HG02973 (cell line): Measurements from ENCODE around the gene DOK7.

Source experiments
- ATAC-seq: cut with Tn5 transposase; IDR thresholded peaks from one replicate; pipeline ENCODE4 v1.9.1; 2021; ENCODE audit warnings: moderate library complexity; ENCODE audit not compliant: unreplicated experiment

DOK7 gene

DNA sequence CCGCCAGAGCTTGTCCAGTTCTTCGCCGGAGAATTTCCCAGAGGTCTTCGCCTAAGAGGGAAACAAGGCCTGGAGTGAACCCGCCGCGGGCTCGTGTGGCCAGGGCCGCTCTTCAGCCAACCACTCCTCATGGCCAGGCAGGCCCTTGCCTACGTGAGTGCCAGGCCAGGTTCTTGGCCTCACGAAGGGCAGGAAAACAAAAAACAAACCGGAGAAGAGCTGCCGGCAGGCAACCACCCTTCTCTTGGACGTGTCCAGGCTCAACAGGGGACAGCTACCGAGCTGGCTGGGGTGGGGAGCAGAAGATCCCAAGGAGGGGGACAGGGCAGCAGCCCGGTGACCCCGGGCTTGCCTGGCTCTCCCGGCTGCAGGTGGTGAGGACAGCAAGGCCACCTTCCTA is 55.8 kb downstream of the DOK7 start:
- ATAC-seq = no peak

DNA sequence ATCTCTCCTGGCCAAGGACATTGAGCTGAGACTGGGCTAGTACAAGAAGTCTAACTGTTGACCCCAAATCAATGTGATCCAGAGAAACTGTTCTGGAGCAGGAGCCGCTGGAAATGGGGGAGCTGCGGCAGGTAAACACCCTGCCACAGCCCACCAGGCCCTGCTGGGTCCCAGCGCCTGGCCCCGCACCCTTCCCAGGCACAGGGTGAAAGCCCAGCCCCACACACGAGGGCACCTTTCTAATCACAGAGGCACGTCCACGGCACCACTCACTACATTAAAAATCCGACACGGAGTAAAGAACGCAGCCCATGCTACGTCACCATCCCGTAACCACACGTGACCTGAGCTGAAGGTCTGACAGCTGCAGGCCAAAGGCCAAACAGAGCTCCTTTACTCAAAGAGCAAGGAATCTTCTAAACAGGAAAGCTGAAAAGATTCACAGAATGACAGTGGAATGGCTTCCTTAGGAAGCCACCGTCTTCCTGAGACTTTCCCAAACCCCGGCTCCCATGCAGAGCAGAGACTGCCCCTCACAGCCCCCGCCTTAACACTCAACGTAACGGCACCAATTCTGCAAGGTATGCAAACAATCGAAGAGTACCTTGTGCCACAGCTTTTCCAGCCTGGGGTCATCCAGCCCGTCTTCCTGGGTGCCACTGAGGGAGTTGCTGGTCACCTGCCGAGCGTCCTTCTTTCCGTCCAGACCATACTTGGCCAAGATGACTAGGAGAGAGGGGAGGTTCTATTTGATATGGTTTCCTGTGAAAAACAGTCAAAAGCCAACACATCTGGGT is 56.6 kb downstream of the DOK7 start:
- ATAC-seq = no peak

DNA sequence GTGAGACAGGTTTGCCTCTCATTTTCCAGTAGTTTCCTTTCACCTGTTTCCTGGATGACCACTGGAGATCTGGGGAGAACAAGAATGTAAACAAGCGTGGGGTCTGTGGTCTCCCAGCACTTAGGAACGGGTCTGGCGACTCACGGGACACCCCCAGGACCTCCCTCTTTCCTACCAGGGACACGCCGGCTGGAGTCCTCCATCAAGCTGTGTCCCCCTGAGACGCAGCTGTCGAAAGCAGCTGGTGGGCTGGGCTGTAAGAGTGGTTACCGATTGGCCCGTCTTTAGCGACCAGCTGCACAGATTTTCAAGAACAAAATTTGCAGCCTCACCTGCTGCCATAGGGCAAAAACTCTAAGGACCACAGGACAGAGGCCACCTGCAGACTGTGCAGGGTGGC is 57.2 kb downstream of the DOK7 start:
- no peak for ATAC-seq

DNA sequence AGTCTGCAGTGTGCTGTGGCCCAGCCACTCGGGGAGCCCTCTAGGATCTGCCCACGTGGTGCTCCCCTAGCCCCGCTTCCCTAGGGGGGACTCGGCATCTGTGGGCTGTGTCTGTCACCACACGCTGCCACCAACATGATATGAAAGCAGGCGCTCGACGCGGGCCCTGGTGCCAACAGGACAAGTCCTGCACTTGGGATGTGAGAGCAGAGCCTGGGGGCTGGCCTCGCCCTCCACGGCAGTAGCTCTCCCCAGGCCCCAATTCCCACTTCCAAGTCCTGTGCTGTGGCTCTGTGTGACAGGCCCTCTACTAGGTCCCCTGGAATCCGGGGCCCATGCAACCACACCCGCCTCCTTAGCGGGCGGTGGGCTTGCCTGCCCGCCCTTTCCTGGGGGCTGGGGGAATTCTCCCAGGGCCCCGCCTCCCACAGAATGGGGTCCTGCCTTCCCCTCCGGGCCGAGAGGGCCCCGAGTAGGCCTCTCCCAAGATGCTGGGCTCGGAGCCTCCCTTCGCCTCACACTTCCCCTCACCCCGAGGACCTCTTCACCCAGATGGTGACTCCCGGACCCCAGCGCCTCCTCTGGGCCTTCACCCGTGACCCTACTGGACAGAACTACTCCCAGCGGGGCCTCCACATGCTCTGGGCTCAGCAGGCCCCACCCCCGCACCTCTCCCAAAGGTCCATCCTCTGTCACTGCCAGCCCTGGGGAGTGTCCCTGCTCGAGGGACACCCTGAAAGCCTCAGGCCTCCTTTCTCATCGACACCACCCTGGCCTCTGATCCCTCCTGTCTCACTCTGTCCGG is 57.9 kb downstream of the DOK7 start:
- ATAC-seq = no peak

DNA sequence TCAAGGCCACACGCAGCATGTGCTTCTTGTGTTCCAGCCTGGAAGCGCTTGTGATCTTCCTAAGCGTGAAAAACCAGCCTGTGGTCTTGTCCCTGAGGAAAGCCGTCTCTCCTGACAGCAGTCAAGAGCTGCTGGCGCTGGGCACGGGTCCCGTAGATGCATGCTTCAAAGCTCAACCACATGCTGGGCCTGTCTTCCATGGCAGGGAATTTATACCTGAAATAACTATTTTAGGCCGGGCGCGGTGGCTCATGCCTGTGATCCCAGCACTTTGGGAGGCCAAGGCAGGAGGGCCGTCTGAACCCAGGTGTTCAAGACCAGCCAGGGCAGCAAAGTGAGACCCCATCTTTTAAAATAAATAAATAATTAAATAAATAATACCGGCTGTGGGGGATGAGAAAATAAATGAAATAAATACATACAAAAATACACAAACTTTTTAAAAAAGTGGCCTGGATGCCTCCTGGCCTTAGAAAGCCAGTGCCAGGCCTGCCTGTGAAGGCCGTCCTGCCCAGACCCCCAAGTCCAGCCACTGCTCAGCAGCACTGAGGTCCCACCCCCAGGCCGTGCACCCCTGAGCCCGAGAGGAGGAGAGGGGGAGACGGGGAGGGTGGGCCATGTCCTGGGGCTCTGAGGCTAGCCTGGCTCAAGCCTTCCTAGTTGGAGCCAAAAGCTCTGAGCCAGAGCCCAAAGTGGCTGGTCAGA is 58.7 kb downstream of the DOK7 start:
- no peak for ATAC-seq

DNA sequence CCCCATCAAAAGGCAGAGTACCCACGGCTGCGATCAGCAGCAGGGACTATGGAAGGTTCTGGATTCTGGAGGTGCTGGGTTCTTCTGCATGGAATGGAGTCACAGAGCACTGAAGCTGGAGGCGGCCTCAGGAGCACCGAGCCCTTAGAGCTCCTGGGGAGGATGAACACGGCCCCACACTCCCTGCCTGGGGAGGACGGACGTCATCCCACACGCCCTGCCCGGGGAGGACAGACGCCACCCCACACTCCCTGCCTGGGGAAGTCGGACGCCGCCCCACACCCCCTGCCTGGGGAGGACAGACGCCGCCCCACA is 59.2 kb downstream of the DOK7 start:
- no peak for ATAC-seq

DNA sequence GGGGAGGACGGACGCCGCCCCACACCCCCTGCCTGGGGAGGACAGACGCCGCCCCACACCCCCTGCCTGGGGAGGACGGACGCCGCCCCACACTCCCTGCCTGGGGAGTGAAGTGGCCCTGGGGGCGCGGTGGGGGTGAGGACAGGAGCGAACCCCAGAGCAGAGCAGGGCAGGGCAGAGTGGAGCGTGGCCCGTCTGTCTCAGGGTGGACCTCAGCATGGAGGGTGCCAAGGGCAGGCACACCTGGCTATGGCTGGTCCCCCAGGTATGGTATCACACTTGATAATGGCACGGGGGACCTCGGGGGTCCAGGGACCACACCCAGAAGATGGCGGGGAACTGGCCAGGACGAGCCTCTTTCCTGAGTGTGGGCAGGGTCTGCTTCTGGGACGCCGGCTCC is 59.5 kb downstream of the DOK7 start:
- ATAC-seq = no peak

DNA sequence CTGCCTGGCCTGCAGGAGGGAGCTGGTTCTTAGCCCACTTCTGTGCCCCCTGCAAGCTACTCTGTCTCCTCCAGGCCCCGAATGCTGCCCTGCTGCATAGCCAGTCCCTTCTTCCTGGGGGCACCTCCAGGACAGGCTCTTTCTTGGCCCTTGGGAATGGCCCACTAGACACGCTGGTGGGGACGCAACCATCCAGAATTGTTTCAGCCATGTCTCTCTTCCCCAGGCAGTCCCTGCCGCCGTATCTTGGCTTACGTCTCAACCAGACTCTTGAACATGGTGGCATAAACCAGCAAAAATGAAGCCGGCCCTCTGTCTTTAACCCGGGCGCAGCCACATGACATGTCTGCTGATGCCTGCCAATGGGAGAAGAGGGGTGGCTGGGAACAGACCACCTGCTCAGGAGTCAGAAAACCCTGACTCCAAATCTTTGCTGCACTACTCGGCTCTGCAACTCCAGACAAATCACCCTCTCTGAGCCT is 60.1 kb downstream of the DOK7 start:
- no peak for ATAC-seq

DNA sequence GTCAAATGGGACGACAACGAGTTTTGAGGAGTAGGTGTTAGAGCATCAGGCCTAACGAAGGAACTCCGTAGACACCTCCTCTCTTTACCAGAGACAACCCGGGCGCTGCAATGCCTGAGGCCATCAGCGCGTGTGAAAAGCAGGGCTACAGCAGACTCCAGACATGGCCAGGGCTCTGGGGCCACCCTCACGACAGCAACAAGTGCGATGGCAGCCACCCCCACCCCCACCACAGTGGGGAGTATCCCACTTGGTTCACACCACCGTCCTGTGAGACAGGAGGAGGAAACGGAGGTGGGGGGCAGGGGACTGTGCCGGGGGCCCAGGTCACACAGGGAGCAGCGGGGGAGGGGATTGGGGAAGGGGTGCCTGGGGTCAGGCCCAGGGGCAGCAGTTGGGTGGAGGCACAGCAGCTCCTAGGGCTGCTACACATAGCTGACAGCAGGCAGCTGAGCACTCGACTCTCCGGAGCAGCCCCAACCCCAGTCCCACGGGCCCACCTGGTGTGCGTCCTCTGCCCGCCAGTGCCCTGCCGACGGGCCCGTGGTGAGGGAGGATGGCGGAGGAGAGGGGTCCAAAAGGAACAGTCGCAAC is 60.6 kb downstream of the DOK7 start:
- ATAC-seq = no peak

DNA sequence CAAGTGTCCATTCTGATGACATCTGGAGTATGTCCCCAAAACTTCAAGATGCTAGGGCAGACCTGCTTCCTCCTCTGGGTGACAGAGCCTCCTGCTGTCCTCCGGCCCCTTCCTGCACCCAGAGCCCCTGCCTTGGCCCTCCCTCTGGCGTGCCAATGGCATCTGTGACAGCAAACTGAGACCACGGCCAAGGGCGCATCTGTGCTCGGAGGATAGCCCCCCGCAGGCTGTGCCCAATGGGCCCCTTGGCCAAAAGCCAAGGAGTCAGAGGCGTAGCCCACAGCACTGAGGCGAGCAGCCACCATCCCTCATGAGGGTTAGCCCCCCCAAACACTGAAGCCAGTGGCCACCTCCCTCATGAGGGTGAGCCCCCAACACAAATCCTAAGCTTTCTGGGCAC is 61.2 kb downstream of the DOK7 start:
- no peak for ATAC-seq

DNA sequence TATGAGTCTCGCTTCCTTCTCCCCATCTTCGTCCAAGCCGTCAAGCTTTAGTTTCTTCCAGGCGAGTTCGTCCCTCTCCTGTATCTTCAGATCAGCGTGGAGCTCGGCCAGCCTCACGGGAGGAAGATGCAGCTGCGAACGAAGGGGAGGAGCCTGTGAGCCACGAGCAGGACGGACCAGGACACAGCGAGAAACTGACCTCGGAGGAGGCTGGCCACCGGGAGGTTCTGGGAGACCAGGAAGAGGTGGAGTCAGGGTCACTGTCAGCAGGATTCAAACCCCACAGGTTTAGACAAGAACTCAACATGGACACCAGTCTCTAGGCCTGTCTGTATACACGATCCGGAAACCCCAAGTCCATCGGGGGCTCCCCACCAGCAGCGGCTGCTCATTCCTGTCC is 61.8 kb downstream of the DOK7 start:
- ATAC-seq = no peak

DNA sequence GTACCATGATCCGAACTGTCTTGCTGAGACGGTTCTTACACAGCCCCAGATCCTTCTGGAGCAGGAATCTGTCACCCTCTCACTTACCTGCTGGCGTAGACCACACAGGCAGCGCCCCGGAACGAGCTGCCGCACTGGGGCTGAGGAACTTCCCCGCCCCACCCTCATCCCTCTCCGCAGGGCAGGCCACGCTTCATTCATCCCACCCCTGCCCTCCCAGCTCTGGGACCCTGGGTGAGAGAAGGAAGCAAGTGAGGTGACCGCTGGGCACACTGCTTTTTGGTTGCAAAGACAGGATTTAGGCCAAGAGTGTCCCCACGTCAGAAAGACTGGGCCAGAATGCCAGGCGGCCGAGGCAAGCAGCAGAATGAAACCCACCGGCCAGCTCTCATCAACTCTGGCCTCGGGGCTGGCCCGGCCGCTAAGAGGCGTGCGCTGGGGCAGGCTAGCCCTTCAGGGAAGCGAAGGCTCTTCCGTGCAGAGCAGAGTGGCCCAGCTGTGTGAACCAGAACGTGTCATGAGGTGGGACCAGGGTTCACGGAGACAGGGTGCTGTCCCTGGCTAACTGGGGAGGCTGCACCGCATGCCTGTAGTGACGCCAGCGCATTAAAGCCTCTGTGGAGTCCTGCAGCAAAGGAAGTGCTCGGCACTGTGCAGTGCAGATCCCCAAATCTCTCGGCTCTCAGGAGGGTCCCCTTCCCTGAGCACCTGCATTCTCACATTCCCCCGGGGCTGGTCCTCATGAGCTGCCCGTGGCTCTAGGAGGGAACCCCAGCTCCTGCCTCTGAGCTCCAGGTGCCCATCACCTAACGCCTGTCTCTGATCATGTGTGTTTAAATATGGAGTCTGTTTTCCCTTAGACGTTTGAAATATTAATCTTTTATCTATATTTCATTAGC is 62.7 kb downstream of the DOK7 start:
- no peak for ATAC-seq

DNA sequence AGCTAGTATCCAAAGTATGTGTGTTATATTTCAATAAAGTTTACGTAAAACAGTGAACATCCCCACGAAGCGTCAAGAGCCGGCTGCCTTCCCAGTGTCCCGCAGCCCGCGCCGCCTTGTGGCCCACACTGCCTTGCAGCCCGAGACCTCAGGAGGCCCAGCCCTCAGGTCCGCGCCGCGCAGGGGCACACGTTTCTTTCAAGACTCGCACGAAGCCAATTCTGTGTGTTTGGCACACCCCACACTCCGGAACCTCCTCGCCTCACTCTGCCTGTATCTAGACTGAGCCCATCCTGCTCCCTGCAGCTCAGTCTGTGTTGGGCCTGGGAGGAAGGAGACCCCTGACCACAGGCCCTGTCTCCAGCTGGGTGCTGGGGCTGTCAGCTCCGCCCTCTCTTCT is 63.4 kb downstream of the DOK7 start:
- ATAC-seq = no peak

DNA sequence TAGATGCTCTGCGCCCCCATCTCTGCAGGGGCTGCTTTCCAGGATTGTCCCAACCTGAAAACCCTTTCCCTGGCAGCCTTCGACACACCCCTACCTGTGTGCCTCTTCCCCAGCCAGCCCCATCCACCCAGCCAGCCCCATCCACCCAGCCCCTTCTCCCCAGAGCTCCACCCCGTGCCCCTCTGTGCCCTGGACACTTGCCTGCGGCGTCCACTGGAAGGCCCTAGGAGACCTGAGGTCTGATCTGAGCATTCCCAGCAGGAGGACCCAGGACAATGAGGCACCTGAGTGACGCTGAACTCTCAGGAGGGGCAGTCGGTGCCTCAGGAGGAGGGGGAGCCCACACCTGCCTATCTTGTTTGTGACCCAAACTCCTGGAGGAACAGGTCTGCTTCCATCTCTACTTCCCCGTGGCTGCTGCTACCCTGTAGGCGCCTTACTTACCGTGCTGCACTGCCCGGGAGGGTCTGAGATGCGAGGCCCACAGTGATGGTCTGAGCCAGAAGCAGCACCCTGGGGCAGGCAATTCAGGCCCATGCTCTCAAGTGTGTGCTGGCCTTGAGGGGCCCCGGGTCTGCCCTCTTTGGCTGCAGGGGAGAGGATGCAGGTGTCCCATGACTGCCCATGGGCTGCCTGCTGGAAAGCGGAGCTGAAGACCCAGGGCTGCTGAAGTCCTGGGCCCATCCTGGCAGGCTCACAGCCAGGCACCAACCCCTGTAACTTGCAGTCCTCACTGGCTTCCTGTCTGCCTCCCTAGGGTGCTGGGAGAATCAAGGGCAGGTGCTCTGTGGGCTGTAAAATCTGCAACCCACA is 64.2 kb downstream of the DOK7 start:
- ATAC-seq = no peak

DNA sequence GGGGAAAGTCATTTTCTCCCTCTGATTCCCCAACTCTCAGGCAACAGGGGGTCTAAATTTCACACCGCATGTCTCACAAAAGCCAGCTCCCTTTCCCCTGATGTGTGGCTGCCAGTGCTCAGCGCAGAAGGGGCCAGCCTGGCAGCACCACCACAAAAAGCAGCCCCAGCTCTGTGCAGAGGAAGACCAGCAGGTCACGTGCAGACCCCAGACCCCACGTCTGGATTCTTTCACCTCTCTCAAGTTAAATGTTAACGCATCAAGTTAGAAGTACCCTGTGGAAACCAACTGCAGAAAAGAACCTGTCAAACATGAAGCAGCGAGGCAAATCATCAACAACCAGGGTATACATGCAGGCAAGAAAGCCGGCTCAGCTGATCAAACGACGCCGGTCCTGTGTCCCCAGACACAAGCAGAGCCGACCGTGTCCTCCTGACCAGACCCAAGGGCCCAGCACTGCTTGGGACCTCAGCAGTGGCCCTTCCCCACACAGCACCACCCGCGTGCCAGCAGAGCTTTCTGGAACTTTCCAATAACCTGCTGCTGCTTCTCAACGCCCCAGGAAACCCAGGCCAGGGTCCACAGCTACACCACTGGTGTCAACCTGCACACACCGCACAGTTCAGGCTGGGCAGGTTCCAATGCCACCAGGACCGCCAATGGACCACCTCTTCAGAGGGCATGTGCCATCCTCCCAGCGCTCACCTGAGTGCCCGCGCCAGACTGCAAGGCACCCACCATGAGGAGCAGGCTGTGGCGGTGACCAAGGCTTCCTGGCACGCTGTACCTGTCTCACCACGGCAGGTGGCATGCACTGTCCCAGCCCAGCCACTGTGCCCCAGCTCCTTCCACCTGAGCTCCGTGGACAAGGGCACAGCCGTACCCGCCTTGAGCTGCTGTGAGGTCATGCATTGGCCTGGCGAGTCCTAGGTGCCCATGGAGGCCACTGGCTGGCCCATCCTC is 65.1 kb downstream of the DOK7 start:
- no peak for ATAC-seq

DNA sequence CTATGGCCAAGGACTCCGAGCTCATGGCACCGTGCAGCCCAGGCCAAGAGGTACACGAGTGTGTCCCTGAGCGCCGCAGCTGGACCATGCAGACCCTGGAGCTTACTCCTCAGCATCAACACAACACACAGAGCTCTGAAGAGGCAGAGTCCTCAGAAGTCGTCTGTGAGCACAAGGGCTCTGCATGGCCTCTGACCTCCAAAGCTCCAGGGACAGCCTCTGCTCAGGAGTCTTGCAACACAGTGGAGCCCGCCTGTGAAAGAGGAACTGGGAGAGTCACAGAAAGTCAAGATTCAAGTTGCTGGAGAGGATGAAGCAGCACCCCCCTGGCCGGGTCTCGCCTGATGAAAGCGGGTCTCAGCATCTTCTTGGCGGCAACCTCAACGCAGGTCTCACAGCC is 66.3 kb downstream of the DOK7 start:
- ATAC-seq = no peak

DNA sequence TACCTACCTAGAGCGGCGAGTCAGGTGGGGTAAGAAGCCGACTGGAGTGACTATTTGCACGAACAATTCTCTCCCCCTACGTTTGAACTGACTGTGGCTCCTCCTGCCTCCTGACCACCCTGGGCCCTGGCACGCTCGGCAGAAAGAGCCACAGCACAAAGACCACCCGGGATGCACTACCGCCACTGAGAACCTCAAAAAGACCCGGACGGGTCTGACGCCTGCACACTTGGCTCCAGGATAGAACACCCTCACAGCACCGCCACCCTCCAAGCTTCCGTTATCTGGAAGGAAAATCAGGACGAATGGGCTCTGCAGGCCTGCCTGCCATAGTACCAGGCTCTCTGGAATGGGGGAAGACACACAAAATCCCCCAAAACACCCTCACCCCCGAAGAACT is 66.9 kb downstream of the DOK7 start:
- no peak for ATAC-seq

DNA sequence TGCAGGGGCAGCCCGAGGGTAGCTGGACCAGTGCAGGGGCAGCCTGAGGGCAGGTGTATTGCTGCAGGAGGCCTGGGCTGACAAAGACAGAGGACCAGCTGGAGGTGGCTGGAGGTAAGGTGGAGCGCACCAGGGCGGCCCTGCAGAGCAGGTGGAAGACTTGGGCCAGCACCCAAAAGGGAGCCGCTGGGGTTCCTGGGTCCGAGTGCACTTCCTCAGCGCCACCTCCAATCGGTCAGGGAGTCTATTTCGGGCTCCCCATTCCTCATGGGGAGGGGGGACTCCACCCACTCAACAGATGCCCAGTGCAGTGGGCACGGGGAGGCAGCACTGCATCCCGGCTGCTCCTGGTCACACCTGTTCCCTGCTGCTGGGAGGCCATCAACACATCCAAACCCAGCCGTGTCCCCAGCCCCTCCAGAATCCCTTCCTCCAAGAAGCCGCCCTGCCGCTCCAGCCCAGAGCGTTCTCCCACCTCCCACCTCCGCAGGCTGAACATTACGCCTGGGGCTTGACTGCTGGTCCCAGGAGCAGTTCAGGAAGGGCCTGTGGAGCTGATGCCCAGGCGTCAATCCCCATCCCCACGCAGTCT is 67.7 kb downstream of the DOK7 start:
- ATAC-seq = no peak
